Panc1 (cell line): ENCODE measurements around the gene MAMDC2. TPM values are rescaled to one million over a fixed set of nuclear protein-coding genes. Genes with fewer than 3 reads are reported as not detected.

Source experiments
- ATAC-seq: fragments of 200-7000 bp; cut with Tn5 transposase; 2 replicates; pipeline ENCODE4 v1.9.1; 2020; ENCODE audit warnings: mild to moderate bottlenecking, moderate library complexity
- BruUV-seq: library from RNA; stranded (reverse); fragments of 400-500 nt; replicated peaks from 2 replicates; lab custom pipeline; 2021; lab: Mats Ljungman, UMichigan
- CTCF ChIA-PET: fragments of 300-600 bp; sonication (Branson Sonifier 250); formaldehyde crosslinking; loops from one replicate; lab custom pipeline; 2022; ENCODE audit warnings: antibody characterized with exemption; lab: Charles Lee
- POLR2A ChIA-PET: fragments of 300-600 bp; sonication (Branson Sonifier 250); formaldehyde crosslinking; loops from one replicate; lab custom pipeline; 2022; ENCODE audit warnings: antibody characterized with exemption; lab: Charles Lee
- DNase-seq: peaks from one replicate; pipeline ENCODE4 v3.0.0-alpha.2; 2010; ENCODE audit warnings: low read depth, low spot score
- H3K27ac ChIP-seq: 2 replicates; pipeline ENCODE4 v1.5.1; 2011; ENCODE audit warnings: mild to moderate bottlenecking, low read length, inconsistent platforms
- H3K27me3 ChIP-seq: fragments of 200-500 bp; sonication (Bioruptor generic); 2 replicates; pipeline ENCODE4 v1.6.0; 2014; ENCODE audit warnings: low read length, inconsistent platforms; ENCODE audit not compliant: control insufficient read depth, insufficient read depth
- H3K36me3 ChIP-seq: fragments of 200-500 bp; sonication (Bioruptor generic); 2 replicates; pipeline ENCODE4 v1.5.1; 2014; ENCODE audit warnings: inconsistent platforms, mild to moderate bottlenecking, low read length, moderate library complexity; ENCODE audit not compliant: control insufficient read depth, insufficient read depth
- H3K4me1 ChIP-seq: 2 replicates; pipeline ENCODE4 v1.5.1; 2011; ENCODE audit warnings: inconsistent platforms, mild to moderate bottlenecking, low read length, moderate library complexity; ENCODE audit not compliant: control insufficient read depth, insufficient read depth
- H3K4me3 ChIP-seq, 2 experiments: 2 replicates each; pipeline ENCODE4 v1.5.1; 2011 to 2012; ENCODE audit warnings: low read depth in 2 of 2, low read length in 2 of 2, mild to moderate bottlenecking in 2 of 2, inconsistent platforms in 1 of 2, moderate library complexity in 1 of 2
- H3K9me3 ChIP-seq: fragments of 200-500 bp; sonication (Bioruptor generic); 2 replicates; pipeline ENCODE4 v1.5.1; 2014; ENCODE audit warnings: low read depth, mild to moderate bottlenecking, inconsistent platforms, low read length, moderate library complexity; ENCODE audit not compliant: control insufficient read depth, insufficient read depth
- POLR2AphosphoS5 ChIP-seq: IDR thresholded peaks from 2 replicates; pipeline ENCODE4 v1.6.1; 2012; ENCODE audit warnings: mild to moderate bottlenecking, low read depth, low read length, moderate library complexity
- SIN3A ChIP-seq: IDR thresholded peaks from 2 replicates; pipeline ENCODE4 v1.6.1; 2012; ENCODE audit warnings: low read depth, mild to moderate bottlenecking, low read length, moderate library complexity, borderline replicate concordance; ENCODE audit not compliant: insufficient read depth
- TCF7L2 ChIP-seq: IDR thresholded peaks from 2 replicates; pipeline ENCODE4 v1.6.1; 2011; ENCODE audit warnings: mild to moderate bottlenecking, low read depth, low read length, inconsistent platforms
- in situ Hi-C: cut with HindIII; loops from 2 replicates; pipeline ENCODE4 v1.10.0; 2016; ENCODE audit warnings: low sequenced_read_pairs, low pct_unique_long_range_greater_than_20kb
- intact Hi-C: fragments of 100-400 bp; cut with micrococcal nuclease; formaldehyde crosslinking; loops from one replicate; pipeline ENCODE4 v1.10.0; 2022; ENCODE audit not compliant: unreplicated experiment
- total RNA-seq: library from RNA; stranded (reverse); gene quantifications from one replicate; pipeline ENCODE4 v1.2.1, GENCODE V29; 2021; ENCODE audit not compliant: unreplicated experiment
- TF ChIP-seq, protein P1 (sequence below): fragments of 450-650 bp; IDR thresholded peaks from 2 replicates; pipeline ENCODE4 v1.5.1; 2017; ENCODE audit warnings: mild to moderate bottlenecking
- TF ChIP-seq, protein P2 (sequence below), 2 experiments: IDR thresholded peaks; 2 replicates each; pipeline ENCODE4 v1.6.1; 2011 to 2012; ENCODE audit warnings: low read depth in 2 of 2, control low read depth in 1 of 2, low read length in 1 of 2, mild to moderate bottlenecking in 1 of 2, moderate library complexity in 1 of 2; ENCODE audit not compliant: insufficient read depth in 1 of 2

Gene MAMDC2
- total RNA-seq, 1 experiment from 2014 or later, result 1.5 TPM

DNA sequence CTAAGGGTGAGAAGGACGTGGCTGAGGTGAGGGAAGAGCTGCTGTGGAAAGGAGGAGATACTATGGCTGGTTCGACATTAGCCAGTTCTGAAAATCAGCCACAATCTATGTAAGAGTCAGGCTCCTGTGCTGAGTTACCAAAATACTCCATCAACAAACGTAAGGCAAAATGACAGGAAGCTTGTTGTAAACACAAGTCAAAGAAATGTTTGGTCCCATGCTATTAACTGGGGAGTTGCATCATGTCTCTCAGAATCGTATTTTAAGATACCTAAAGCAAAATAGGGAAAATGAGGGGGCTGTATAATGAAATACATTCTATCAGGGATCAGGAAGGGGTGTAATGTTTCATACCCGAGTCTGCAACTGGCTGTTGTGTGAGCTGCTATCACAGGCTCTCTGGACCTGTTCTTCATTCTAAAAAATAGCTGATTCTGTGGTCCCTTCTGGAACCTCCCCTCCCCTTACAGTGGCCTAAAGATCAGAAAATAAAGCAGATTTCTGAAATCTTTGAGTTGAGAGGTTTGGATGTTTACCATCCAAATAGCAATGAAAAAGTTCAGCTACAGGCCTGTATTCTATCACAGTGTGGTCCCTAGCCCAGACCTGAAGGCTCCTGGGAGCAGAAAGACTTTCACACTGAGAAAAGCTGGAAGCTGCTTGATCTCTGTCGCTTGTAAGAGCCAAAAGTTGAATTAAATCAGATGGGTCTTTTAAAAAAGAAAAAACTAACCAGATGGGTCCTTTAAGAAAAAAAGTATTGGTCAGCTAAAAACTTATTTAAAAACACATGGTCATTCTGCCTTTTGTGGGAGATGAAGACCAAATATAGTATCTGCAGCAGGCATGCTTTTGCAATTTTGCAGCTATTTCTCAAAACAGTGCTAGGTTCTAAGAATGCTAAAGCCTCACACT, 117.3 kb downstream of the MAMDC2 start:
- no peaks in the 10 kb centered on the region for H3K27me3 ChIP-seq
- H3K4me3 ChIP-seq, result no peak overlapping the region
- H3K27ac ChIP-seq, result no peak overlapping the region
- BruUV-seq, result no TSS peak
- no peak for DNase-seq
- H3K36me3 ChIP-seq, result no peaks in the 10 kb centered on the region
- H3K4me1 ChIP-seq, result no peaks in the 10 kb centered on the region
- TF ChIP-seq, protein P1, sequence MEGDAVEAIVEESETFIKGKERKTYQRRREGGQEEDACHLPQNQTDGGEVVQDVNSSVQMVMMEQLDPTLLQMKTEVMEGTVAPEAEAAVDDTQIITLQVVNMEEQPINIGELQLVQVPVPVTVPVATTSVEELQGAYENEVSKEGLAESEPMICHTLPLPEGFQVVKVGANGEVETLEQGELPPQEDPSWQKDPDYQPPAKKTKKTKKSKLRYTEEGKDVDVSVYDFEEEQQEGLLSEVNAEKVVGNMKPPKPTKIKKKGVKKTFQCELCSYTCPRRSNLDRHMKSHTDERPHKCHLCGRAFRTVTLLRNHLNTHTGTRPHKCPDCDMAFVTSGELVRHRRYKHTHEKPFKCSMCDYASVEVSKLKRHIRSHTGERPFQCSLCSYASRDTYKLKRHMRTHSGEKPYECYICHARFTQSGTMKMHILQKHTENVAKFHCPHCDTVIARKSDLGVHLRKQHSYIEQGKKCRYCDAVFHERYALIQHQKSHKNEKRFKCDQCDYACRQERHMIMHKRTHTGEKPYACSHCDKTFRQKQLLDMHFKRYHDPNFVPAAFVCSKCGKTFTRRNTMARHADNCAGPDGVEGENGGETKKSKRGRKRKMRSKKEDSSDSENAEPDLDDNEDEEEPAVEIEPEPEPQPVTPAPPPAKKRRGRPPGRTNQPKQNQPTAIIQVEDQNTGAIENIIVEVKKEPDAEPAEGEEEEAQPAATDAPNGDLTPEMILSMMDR, result no peak
- TF ChIP-seq, protein P2, sequence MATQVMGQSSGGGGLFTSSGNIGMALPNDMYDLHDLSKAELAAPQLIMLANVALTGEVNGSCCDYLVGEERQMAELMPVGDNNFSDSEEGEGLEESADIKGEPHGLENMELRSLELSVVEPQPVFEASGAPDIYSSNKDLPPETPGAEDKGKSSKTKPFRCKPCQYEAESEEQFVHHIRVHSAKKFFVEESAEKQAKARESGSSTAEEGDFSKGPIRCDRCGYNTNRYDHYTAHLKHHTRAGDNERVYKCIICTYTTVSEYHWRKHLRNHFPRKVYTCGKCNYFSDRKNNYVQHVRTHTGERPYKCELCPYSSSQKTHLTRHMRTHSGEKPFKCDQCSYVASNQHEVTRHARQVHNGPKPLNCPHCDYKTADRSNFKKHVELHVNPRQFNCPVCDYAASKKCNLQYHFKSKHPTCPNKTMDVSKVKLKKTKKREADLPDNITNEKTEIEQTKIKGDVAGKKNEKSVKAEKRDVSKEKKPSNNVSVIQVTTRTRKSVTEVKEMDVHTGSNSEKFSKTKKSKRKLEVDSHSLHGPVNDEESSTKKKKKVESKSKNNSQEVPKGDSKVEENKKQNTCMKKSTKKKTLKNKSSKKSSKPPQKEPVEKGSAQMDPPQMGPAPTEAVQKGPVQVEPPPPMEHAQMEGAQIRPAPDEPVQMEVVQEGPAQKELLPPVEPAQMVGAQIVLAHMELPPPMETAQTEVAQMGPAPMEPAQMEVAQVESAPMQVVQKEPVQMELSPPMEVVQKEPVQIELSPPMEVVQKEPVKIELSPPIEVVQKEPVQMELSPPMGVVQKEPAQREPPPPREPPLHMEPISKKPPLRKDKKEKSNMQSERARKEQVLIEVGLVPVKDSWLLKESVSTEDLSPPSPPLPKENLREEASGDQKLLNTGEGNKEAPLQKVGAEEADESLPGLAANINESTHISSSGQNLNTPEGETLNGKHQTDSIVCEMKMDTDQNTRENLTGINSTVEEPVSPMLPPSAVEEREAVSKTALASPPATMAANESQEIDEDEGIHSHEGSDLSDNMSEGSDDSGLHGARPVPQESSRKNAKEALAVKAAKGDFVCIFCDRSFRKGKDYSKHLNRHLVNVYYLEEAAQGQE (IDR thresholded peaks at IDR 0.05; ENCODE audit: insufficient read depth in 1 of 2, low read depth in 2 of 2, low read length in 1 of 2), result no peak
- TF ChIP-seq TCF7L2 (no peak), SIN3A (no peak), POLR2AphosphoS5 (no peak)
- no peak for ATAC-seq
- POLR2A ChIA-PET, result no interaction called here
- intact Hi-C loops, result no loop called here
- in situ Hi-C loops, result no loop called here
- CTCF ChIA-PET, result no interaction called here
- H3K9me3 ChIP-seq, result no peaks in the 10 kb centered on the region

DNA sequence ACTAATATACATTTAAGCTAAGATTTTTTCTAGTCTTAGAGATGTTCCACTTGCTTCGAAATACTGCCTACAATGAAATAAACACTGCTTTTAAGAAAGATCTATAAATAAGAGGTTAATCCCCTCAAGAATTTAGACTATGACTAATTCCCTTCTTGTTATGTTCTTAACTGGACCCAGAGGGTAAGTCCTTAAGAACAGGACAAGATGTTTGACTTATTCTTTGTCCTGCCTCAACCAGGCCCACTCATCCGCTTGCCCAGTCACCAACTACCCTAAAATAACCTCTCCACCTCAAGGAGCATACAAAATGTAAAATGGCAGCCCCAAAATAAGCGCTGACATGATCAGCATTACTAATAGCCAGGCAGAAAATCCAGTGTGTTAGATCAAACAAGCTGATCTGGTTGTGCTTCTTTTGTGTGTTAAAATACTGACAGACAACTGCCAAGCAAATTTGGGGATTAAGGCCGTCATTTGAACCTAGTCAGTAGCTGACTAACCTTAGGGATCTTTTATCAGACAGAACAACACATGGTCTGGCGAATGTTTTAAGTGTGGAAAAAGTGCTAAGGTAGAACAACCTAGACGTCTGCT, 121.5 kb downstream of the MAMDC2 start:
- BruUV-seq, result no TSS peak
- H3K36me3 ChIP-seq, result no peaks in the 10 kb centered on the region
- in situ Hi-C loops, result no loop called here
- H3K9me3 ChIP-seq, result no peaks in the 10 kb centered on the region
- no peak overlapping the region for H3K27ac ChIP-seq
- POLR2A ChIA-PET, result no interaction called here
- no peaks in the 10 kb centered on the region for H3K27me3 ChIP-seq
- DNase-seq (no peak), ATAC-seq (no peak)
- intact Hi-C loops, result no loop called here
- no peaks in the 10 kb centered on the region for H3K4me1 ChIP-seq
- CTCF ChIA-PET, result interaction anchor here (0.8 kb wide), 1 partner anchor 9 kb away, joined by 4 read pairs; no protein-coding TSS in a partner anchor
- no peak overlapping the region for H3K4me3 ChIP-seq
- TF ChIP-seq TCF7L2 (no peak), POLR2AphosphoS5 (no peak), SIN3A (no peak)
- TF ChIP-seq, protein P2 (IDR thresholded peaks at IDR 0.05; ENCODE audit: insufficient read depth in 1 of 2, low read depth in 2 of 2, low read length in 1 of 2), result no peak
- TF ChIP-seq, protein P1, result no peak
